Psoas muscle (tissue), 8 donors: ENCODE measurements around the gene ZNF891. TPM values are rescaled to one million over a fixed set of nuclear protein-coding genes. Genes with fewer than 3 reads are reported as not detected.
A peak's percentile ranks its signal among the peaks of the same experiment; 100 is the strongest.

ENCODE experiments used
- ATAC-seq, 4 donors: fragments of 200-7000 bp; cut with Tn5 transposase; one replicate each; pipeline ENCODE4 v1.9.1; 2020; ENCODE audit warnings: moderate library complexity in 3 of 4, mild to moderate bottlenecking in 2 of 4
- DNase-seq, 2 donors: peaks; one replicate each; pipeline ENCODE4 v3.0.0-alpha.2; 2020
- H3K27ac ChIP-seq: fragments of 200-600 bp; one replicate; pipeline ENCODE4 v1.8.0; 2022
- H3K27me3 ChIP-seq, 3 donors: fragments of 200-600 bp in 1 of 3; one replicate each; pipeline versions ENCODE4 v1.6.1 to v1.8.0; 2013 to 2022; ENCODE audit warnings: low read length in 2 of 3, mild to moderate bottlenecking in 2 of 3, moderate library complexity in 1 of 3; ENCODE audit not compliant: insufficient read depth in 3 of 3
- H3K36me3 ChIP-seq, 2 donors: fragments of 200-600 bp in 1 of 2; one replicate each; pipeline versions ENCODE4 v1.6.1 to v1.8.0; 2013 to 2022; ENCODE audit warnings: low read depth in 1 of 2, mild to moderate bottlenecking in 1 of 2, moderate library complexity in 1 of 2; ENCODE audit not compliant: insufficient read depth in 1 of 2
- H3K4me1 ChIP-seq: fragments of 200-600 bp; one replicate; pipeline ENCODE4 v1.8.0; 2022
- H3K4me3 ChIP-seq: fragments of 200-600 bp; one replicate; pipeline ENCODE4 v1.8.0; 2022; ENCODE audit warnings: mild to moderate bottlenecking
- H3K9me3 ChIP-seq: fragments of 200-600 bp; one replicate; pipeline ENCODE4 v1.8.0; 2022
- CTCF ChIP-seq: fragments of 200-600 bp; IDR thresholded peaks from one replicate; pipeline ENCODE4 v1.8.0; 2022; ENCODE audit warnings: antibody characterized with exemption
- WGBS, 3 donors: extraction: QIAGEN DNeasy Blood & Tissue Kit; methylation state at CpG; one replicate each; pipeline versions ENCODE4 v1.1.6 to v1.1.7; 2013; 5-methylcytosine and 5-hydroxymethylcytosine counted together
- intact Hi-C, 2 donors: fragments of 100-400 bp; cut with DNase I; formaldehyde crosslinking; loops; one replicate each; pipeline versions ENCODE4 v1.11.0 to v1.14.2; 2022
- polyA plus RNA-seq, 3 donors: library from polyadenylated mRNA; stranded (reverse); fragments of 200-250 nt; gene quantifications; one replicate each; pipeline ENCODE4 v1.2.3, GENCODE V29; 2013
- total RNA-seq, 4 donors: library from RNA; stranded (reverse); fragmentation: NEBNext Ultra II Directional in 2 of 4; extraction: Animal tissue kit (Norgen Biotek cat#: 25700) in 2 of 4; gene quantifications; one replicate each; pipeline versions ENCODE4 v1.2.1 to v1.2.4, GENCODE V29; 2021 to 2023
- donor health status: healthy with polysubstance abuse.
- donor health status: DM: no; HTN: no; CAD: no; lungs with moderate emphysema.
- donor health status: Bipolar disorder and iron deficiency.
- donor health status: healthy.
- donor health status: DM: yes; HTN: yes; CAD: no.
- donor health status: DM: no; HTN: no; CAD: no.
- donor health status: DM: no; HTN: no; CAD: no.
- donor health status: DM: yes; HTN: yes; CAD: no.

ZNF891 gene
- total and polyA plus RNA-seq, 7 donors = 0.24 to 1.1 (median 0.90) TPM

- intact Hi-C loops = no loop called here
- ATAC-seq (no peak), DNase-seq (no peak)
- 95 to 97% (median 95%) methylated on average over 2 of the region's 2 CpGs for WGBS, 3 donors
- H3K4me1 ChIP-seq = no peaks in the 10 kb centered on the region
- H3K27ac ChIP-seq = no peak overlapping the region
- no peak for TF ChIP-seq CTCF
- H3K9me3 ChIP-seq = peaks cover 97% of the 10 kb centered on the region
- no peaks in the 10 kb centered on the region for H3K27me3 ChIP-seq
- H3K36me3 ChIP-seq = peaks cover 42 to 73% of the 10 kb centered on the region in 2 donors
- H3K4me3 ChIP-seq = no peak overlapping the region
Measured at GRCh38 chr12:133156125-133156690, 26.1 kb upstream of the ZNF891 start.

GRCh38 chr12:133145981-133146380 is 15.9 kb upstream of the ZNF891 start:
- Histone ChIP-seq H3K27ac (no peak overlapping the region), H3K4me3 (no peak overlapping the region), H3K27me3 (no peaks in the 10 kb centered on the region), H3K36me3 (peaks cover 23 to 65% of the 10 kb centered on the region in 2 donors), H3K9me3 (peaks cover 85% of the 10 kb centered on the region), H3K4me1 (no peaks in the 10 kb centered on the region)
- no peak for TF ChIP-seq CTCF
- no peak for DNase-seq
- WGBS, 3 donors = 96 to 98% (median 98%) methylated on average over 2 of the region's 2 CpGs
- intact Hi-C loops = no loop called here
- ATAC-seq = no peak

GRCh38 chr12:133135747-133136146 is 5.7 kb upstream of the ZNF891 start:
- ATAC-seq = no peak
- no peak for TF ChIP-seq CTCF
- Histone ChIP-seq H3K4me3 (no peak overlapping the region), H3K36me3 (peaks cover 17 to 53% of the 10 kb centered on the region in 2 donors), H3K27me3 (no peaks in the 10 kb centered on the region), H3K9me3 (peaks cover 81% of the 10 kb centered on the region), H3K4me1 (peaks cover 7% of the 10 kb centered on the region), H3K27ac (no peak overlapping the region)
- intact Hi-C loops = no loop called here
- no peak for DNase-seq
- WGBS, 3 donors = 95 to 100% (median 100%) methylated on average over 2 of the region's 2 CpGs

GRCh38 chr12:133130808-133131128 is 694 bp upstream of the ZNF891 start:
- 0 to 1% (median 0%) methylated on average over 17 of the region's 17 CpGs for WGBS, 3 donors
- no peak for TF ChIP-seq CTCF
- Histone ChIP-seq H3K36me3 (peaks cover 14 to 44% of the 10 kb centered on the region in 2 donors), H3K27ac (peak overlapping the region; percentile 94), H3K4me1 (peaks cover 7% of the 10 kb centered on the region), H3K27me3 (no peaks in the 10 kb centered on the region), H3K4me3 (peak overlapping the region; percentile 75), H3K9me3 (peaks cover 74% of the 10 kb centered on the region)
- intact Hi-C loops = loop anchor here (2.0 to 5.0 kb wide), 5 partner anchors 50 to 363 kb away; partner anchors contain the start of genes ZNF26 (in 2 of the 2), ZNF140 (in 1 of the 2) and ZNF605 (in 1 of the 2)
- peak; percentile 22 to 62 for DNase-seq
- peak in 1 of 4 donors; percentile 14 for ATAC-seq
